Keratinocyte (primary cell): ENCODE measurements around the gene FAM83C. TPM values are rescaled to one million over a fixed set of nuclear protein-coding genes. Genes with fewer than 3 reads are reported as not detected.
"Not testable (repeated sequence)": the region's sequence is repeated elsewhere in the genome, so short reads cannot be mapped to it uniquely, and the experiment has no call there.

ENCODE experiments used
- DNase-seq: peaks from one replicate; pipeline ENCODE4 v3.0.0-alpha.2; 2011; ENCODE audit warnings: low read depth, missing footprints, low spot score
- FAIRE-seq: peaks from 2 replicates; lab custom pipeline; 2011; peaks lifted over from hg19 to GRCh38; lab: Jason Lieb, UNC
- H2AFZ ChIP-seq: 2 replicates; pipeline ENCODE4 v1.6.0; 2012; ENCODE audit warnings: low read length, control low read depth, inconsistent platforms; ENCODE audit not compliant: control insufficient read depth
- H3K27ac ChIP-seq: 2 replicates; pipeline ENCODE4 v1.5.1; 2011; ENCODE audit warnings: low read length; ENCODE audit not compliant: control insufficient read depth, insufficient read depth
- H3K27me3 ChIP-seq: 3 replicates; pipeline ENCODE4 v1.6.0; 2011; ENCODE audit warnings: low read length; ENCODE audit not compliant: control insufficient read depth, insufficient read depth; ENCODE audit errors: extremely low read depth
- H3K36me3 ChIP-seq, 2 experiments: 2 replicates in 1 of 2; 3 replicates in 1 of 2; pipeline ENCODE4 v1.5.1; 2011; ENCODE audit warnings: low read length in 2 of 2, mild to moderate bottlenecking in 1 of 2; ENCODE audit not compliant: control insufficient read depth in 2 of 2, insufficient read depth in 2 of 2; ENCODE audit errors: extremely low read depth in 1 of 2
- H3K4me1 ChIP-seq: 3 replicates; pipeline ENCODE4 v1.5.1; 2011; ENCODE audit warnings: low read length; ENCODE audit not compliant: control insufficient read depth, insufficient read depth; ENCODE audit errors: extremely low read depth
- H3K4me2 ChIP-seq: 3 replicates; pipeline ENCODE4 v1.6.0; 2011; ENCODE audit warnings: low read depth, low read length; ENCODE audit not compliant: control insufficient read depth, insufficient read depth; ENCODE audit errors: extremely low read depth
- H3K4me3 ChIP-seq, 3 experiments: fragments of 200-600 bp in 1 of 3; sonication (generic) in 1 of 3; 2 replicates in 2 of 3; 3 replicates in 1 of 3; pipeline ENCODE4 v1.5.1; 2011 to 2016; ENCODE audit warnings: low read length in 3 of 3, mild to moderate bottlenecking in 3 of 3, control low read depth in 2 of 3, inconsistent platforms in 1 of 3, low read depth in 1 of 3, mixed read lengths in 1 of 3, mixed run types in 1 of 3, moderate library complexity in 1 of 3; ENCODE audit not compliant: control insufficient read depth in 2 of 3, insufficient read depth in 2 of 3; ENCODE audit errors: extremely low read depth in 1 of 3
- H3K79me2 ChIP-seq: 2 replicates; pipeline ENCODE4 v1.6.0; 2012; ENCODE audit warnings: low read length; ENCODE audit not compliant: control insufficient read depth, insufficient read depth
- H3K9ac ChIP-seq: 3 replicates; pipeline ENCODE4 v1.6.0; 2011; ENCODE audit warnings: low read length; ENCODE audit not compliant: control insufficient read depth, insufficient read depth; ENCODE audit errors: extremely low read depth
- H3K9me1 ChIP-seq: 3 replicates; pipeline ENCODE4 v1.6.0; 2011; ENCODE audit warnings: low read length; ENCODE audit not compliant: control insufficient read depth, insufficient read depth; ENCODE audit errors: extremely low read depth
- H3K9me3 ChIP-seq: 2 replicates; pipeline ENCODE4 v1.5.1; 2012; ENCODE audit warnings: low read depth, low read length; ENCODE audit not compliant: control insufficient read depth
- H4K20me1 ChIP-seq: 3 replicates; pipeline ENCODE4 v1.6.0; 2011; ENCODE audit warnings: low read length; ENCODE audit not compliant: control insufficient read depth, insufficient read depth; ENCODE audit errors: extremely low read depth
- EZH2 ChIP-seq: IDR thresholded peaks from one replicate; pipeline ENCODE4 v1.6.1; 2012; ENCODE audit warnings: inconsistent platforms, mild to moderate bottlenecking, low read length, moderate library complexity
- dilution Hi-C: fragments of 300-500 bp; cut with MboI; formaldehyde crosslinking; loops from one replicate; pipeline ENCODE4 v1.7.0; 2020; ENCODE audit warnings: low sequenced_read_pairs; ENCODE audit not compliant: extremely low pct_ligation_motif_present
- polyA plus RNA-seq, 5 experiments: library from polyadenylated mRNA; depleted of rRNA in 3 of 5; stranded (reverse) in 3 of 5; stranded (forward) in 1 of 5; unstranded in 1 of 5; fragments of >200 nt; gene quantifications; 1 replicate in 1 of 5; 2 replicates in 3 of 5; 3 replicates in 1 of 5; pipeline versions ENCODE4 v1.2.1 to v1.2.3, GENCODE V29; 2011 to 2012; ENCODE audit warnings: missing spikeins in 2 of 5, low read depth in 1 of 5, low replicate concordance in 1 of 5
- TF ChIP-seq, protein P1 (sequence below), 3 experiments: IDR thresholded peaks in 1 of 3; conservative IDR thresholded peaks in 1 of 3; optimal IDR thresholded peaks in 1 of 3; 2 replicates in 2 of 3; 3 replicates in 1 of 3; pipeline versions ENCODE3 to v1.5.1; 2011; ENCODE audit warnings: low read length in 3 of 3, mild to moderate bottlenecking in 3 of 3, moderate library complexity in 2 of 3, control low read depth in 1 of 3, inconsistent platforms in 1 of 3; ENCODE audit not compliant: insufficient read depth in 2 of 3; ENCODE audit errors: extremely low read depth in 1 of 3

Gene FAM83C
- polyA plus RNA-seq, 1 donor (not counting 4 experiments of a cell fraction or from before 2014, with no cell fraction given) = 12.4 TPM

DNA sequence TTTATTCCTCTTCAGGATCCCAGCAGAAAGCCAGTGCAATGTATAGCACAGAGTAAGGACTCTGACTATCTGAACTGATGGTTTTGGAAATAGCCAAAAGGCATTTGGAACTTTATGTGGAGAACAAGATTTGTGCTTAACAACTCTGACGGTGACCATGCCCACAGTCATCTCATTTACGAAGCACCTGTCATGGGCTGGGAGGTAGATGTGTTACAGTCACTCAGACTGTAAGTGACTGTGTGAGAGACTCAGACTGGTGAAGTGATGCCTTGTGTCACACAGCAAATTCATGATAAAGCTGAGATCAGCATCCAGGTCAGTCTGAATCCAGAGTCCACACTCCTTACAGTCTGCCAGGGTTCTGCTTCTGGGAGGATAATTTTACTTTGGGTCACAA, 23.9 kb upstream of the FAM83C start:
- H3K9me1 ChIP-seq = no peaks in the 10 kb centered on the region
- no peaks in the 10 kb centered on the region for H3K27me3 ChIP-seq
- H3K9me3 ChIP-seq = no peaks in the 10 kb centered on the region
- FAIRE-seq = peak; percentile 64
- H3K4me2 ChIP-seq = no peak overlapping the region
- TF ChIP-seq, protein P1, sequence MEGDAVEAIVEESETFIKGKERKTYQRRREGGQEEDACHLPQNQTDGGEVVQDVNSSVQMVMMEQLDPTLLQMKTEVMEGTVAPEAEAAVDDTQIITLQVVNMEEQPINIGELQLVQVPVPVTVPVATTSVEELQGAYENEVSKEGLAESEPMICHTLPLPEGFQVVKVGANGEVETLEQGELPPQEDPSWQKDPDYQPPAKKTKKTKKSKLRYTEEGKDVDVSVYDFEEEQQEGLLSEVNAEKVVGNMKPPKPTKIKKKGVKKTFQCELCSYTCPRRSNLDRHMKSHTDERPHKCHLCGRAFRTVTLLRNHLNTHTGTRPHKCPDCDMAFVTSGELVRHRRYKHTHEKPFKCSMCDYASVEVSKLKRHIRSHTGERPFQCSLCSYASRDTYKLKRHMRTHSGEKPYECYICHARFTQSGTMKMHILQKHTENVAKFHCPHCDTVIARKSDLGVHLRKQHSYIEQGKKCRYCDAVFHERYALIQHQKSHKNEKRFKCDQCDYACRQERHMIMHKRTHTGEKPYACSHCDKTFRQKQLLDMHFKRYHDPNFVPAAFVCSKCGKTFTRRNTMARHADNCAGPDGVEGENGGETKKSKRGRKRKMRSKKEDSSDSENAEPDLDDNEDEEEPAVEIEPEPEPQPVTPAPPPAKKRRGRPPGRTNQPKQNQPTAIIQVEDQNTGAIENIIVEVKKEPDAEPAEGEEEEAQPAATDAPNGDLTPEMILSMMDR (optimal IDR thresholded peaks at IDR 0.05 in 1 of 3, IDR thresholded peaks at IDR 0.05 in 1 of 3, conservative IDR thresholded peaks at IDR 0.05 in 1 of 3; ENCODE audit: extremely low read depth in 1 of 3, insufficient read depth in 2 of 3, low read length in 3 of 3) = no peak
- no peak for TF ChIP-seq EZH2
- H3K36me3 ChIP-seq = peaks cover 0 to 8% of the 10 kb centered on the region in 2 experiments
- dilution Hi-C loops = no loop called here
- peaks cover 72% of the 10 kb centered on the region for H3K4me1 ChIP-seq
- no peak overlapping the region for H2AFZ ChIP-seq
- no peaks in the 10 kb centered on the region for H3K79me2 ChIP-seq
- no peak overlapping the region for H3K27ac ChIP-seq
- H4K20me1 ChIP-seq = no peaks in the 10 kb centered on the region
- H3K4me3 ChIP-seq = no peak overlapping the region
- DNase-seq = no peak
- H3K9ac ChIP-seq = no peak overlapping the region

DNA sequence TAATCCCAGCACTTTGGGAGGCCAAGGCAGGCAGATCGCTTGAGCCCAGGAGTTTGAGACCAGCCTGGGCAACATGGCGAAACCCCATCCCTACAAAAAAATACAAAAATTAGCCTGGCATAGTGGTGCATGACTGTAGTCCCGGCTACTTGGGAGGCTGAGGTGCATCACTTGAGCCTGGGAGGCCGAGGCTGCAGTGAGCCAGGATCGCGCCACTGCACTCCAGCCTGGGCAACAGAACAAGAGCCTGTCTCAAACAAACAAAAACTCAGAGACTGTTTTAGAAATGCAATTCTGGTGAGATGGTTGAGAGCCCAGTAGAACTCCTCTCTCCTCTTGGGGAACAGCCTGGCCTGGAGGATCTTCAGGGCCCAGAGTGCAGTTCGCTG, 23.4 kb upstream of the FAM83C start:
- H3K79me2 ChIP-seq, H3K4me3 ChIP-seq, H3K9ac ChIP-seq, dilution Hi-C loops, H3K4me2 ChIP-seq, H3K36me3 ChIP-seq, H4K20me1 ChIP-seq, H3K9me3 ChIP-seq, H3K27ac ChIP-seq, H3K9me1 ChIP-seq, DNase-seq, H2AFZ ChIP-seq, FAIRE-seq, H3K27me3 ChIP-seq: not testable (repeated sequence)
- H3K4me1 ChIP-seq = peaks cover 71% of the 10 kb centered on the region
